ENCODE results near the gene SAMD4B.

Gene SAMD4B

GRCh38 chr19:39405958-39406655, 63.9 kb downstream of the SAMD4B start:
- no peak for DNase-seq (ENCODE audit: low read depth in 2 of 2)
- TF ChIP-seq CTCF (IDR thresholded peaks at IDR 0.05; ENCODE audit: low read depth, low read length): no peak
- H3K4me3 ChIP-seq (replicated peaks in 1 of 2; ENCODE audit: low read depth in 2 of 2, low read length in 2 of 2): peak overlapping the region; percentile 39 to 96

GRCh38 chr19:39406656-39407409, 64.6 kb downstream of the SAMD4B start, which contains the start of gene ZFP36:
ZFP36 (plus strand) TSS chr19:39406847; CDS start chr19:39406905, 58 bp downstream.
- peak; percentile 86 to 95 for DNase-seq (ENCODE audit: low read depth in 2 of 2)
- TF ChIP-seq CTCF (IDR thresholded peaks at IDR 0.05; ENCODE audit: low read depth, low read length): no peak
- H3K4me3 ChIP-seq (replicated peaks in 1 of 2; ENCODE audit: low read depth in 2 of 2, low read length in 2 of 2): peak within 1 kb of the TSS; percentile 92 to 96

- no peak for TF ChIP-seq CTCF (IDR thresholded peaks at IDR 0.05; ENCODE audit: low read depth, low read length)
- peak overlapping the region; percentile 92 to 96 for H3K4me3 ChIP-seq (replicated peaks in 1 of 2; ENCODE audit: low read depth in 2 of 2, low read length in 2 of 2)
- DNase-seq (ENCODE audit: low read depth in 2 of 2): no peak
Observed at GRCh38 chr19:39407410-39407659, 65.1 kb downstream of the SAMD4B start.

GRCh38 chr19:39407660-39408391, 65.6 kb downstream of the SAMD4B start:
- H3K4me3 ChIP-seq (replicated peaks in 1 of 2; ENCODE audit: low read depth in 2 of 2, low read length in 2 of 2): peak overlapping the region; percentile 92 to 96
- peak; percentile 33 to 63 for DNase-seq (ENCODE audit: low read depth in 2 of 2)
- no peak for TF ChIP-seq CTCF (IDR thresholded peaks at IDR 0.05; ENCODE audit: low read depth, low read length)

- peak; percentile 60 to 78 for DNase-seq (ENCODE audit: low read depth in 2 of 2)
- TF ChIP-seq CTCF (IDR thresholded peaks at IDR 0.05; ENCODE audit: low read depth, low read length): no peak
Observed at GRCh38 chr19:39408392-39409207, 66.4 kb downstream of the SAMD4B start.

More at GRCh38 chr19:39408392-39409207, 66.4 kb downstream of the SAMD4B start:
- H3K4me3 ChIP-seq (replicated peaks in 1 of 2; ENCODE audit: low read depth in 2 of 2, low read length in 2 of 2): peak overlapping the region; percentile 92 to 96
